PC-9 (cell line): ENCODE data around the gene SYTL1. TPM values are rescaled to one million over a fixed set of nuclear protein-coding genes. Genes with fewer than 3 reads are reported as not detected.

Experiments
- BruUV-seq: library from RNA; stranded (reverse); fragments of 400-500 nt; replicated peaks from 2 replicates; lab custom pipeline; 2021; lab: Mats Ljungman, UMichigan
- CTCF ChIA-PET: fragments of 300-600 bp; sonication (Branson Sonifier 250); formaldehyde crosslinking; loops from one replicate; lab custom pipeline; 2022; ENCODE audit warnings: antibody characterized with exemption; lab: Charles Lee
- POLR2A ChIA-PET: fragments of 300-600 bp; sonication (Branson Sonifier 250); formaldehyde crosslinking; loops from one replicate; lab custom pipeline; 2022; ENCODE audit warnings: antibody characterized with exemption; ENCODE audit not compliant: unreplicated experiment; lab: Charles Lee
- DNase-seq, 2 experiments: peaks; one replicate each; pipeline versions ENCODE4 v3.0.0 to v3.0.0-alpha.2; 2015 to 2022; ENCODE audit warnings: mixed read lengths in 1 of 2
- H2AFZ ChIP-seq: fragments of 200-600 bp; sonication (generic); 2 replicates; pipeline ENCODE4 v1.8.1; 2017; ENCODE audit warnings: antibody characterized with exemption
- H3F3A ChIP-seq: fragments of 200-600 bp; sonication (generic); 2 replicates; pipeline ENCODE4 v1.8.1; 2017; ENCODE audit warnings: antibody characterized with exemption, mild to moderate bottlenecking, low read depth; ENCODE audit not compliant: insufficient read depth
- H3K27ac ChIP-seq: fragments of 200-600 bp; sonication (generic); 2 replicates; pipeline ENCODE4 v1.6.1; 2016; ENCODE audit warnings: mixed run types
- H3K27me3 ChIP-seq: fragments of 200-600 bp; sonication (generic); 2 replicates; pipeline ENCODE4 v1.6.1; 2016; ENCODE audit warnings: low read depth, mixed run types; ENCODE audit not compliant: insufficient read depth
- H3K36me3 ChIP-seq: fragments of 200-600 bp; sonication (generic); 2 replicates; pipeline ENCODE4 v1.6.1; 2016; ENCODE audit warnings: low read depth, mixed run types
- H3K4me1 ChIP-seq: fragments of 200-600 bp; sonication (generic); replicated peaks from 2 replicates; pipeline ENCODE4 v1.6.1; 2016; ENCODE audit warnings: mixed run types; ENCODE audit not compliant: insufficient read depth
- H3K4me2 ChIP-seq: fragments of 200-600 bp; sonication (generic); 2 replicates; pipeline ENCODE4 v1.6.1; 2017; ENCODE audit warnings: mixed run types
- H3K4me3 ChIP-seq: fragments of 200-600 bp; sonication (generic); 2 replicates; pipeline ENCODE4 v1.6.1; 2016; ENCODE audit warnings: mixed run types
- H3K79me2 ChIP-seq: fragments of 200-600 bp; sonication (generic); 2 replicates; pipeline ENCODE4 v1.6.1; 2017; ENCODE audit warnings: low read depth, mixed run types
- H3K9me2 ChIP-seq: fragments of 200-600 bp; sonication (generic); 2 replicates; pipeline ENCODE4 v1.8.1; 2017; ENCODE audit warnings: mild to moderate bottlenecking; ENCODE audit not compliant: insufficient read depth
- H3K9me3 ChIP-seq: fragments of 200-600 bp; sonication (generic); 2 replicates; pipeline ENCODE4 v1.8.1; 2016; ENCODE audit warnings: low read depth; ENCODE audit not compliant: insufficient read depth
- H4K20me1 ChIP-seq: fragments of 200-600 bp; sonication (generic); 2 replicates; pipeline ENCODE4 v1.8.1; 2017; ENCODE audit not compliant: insufficient read depth
- CTCF ChIP-seq: fragments of 200-600 bp; sonication (generic); conservative IDR thresholded peaks from 2 replicates; pipeline ENCODE4 v1.6.1; 2017; ENCODE audit warnings: mixed run types, antibody characterized with exemption, mild to moderate bottlenecking, moderate library complexity
- EZH2 ChIP-seq: fragments of 200-600 bp; sonication (generic); IDR thresholded peaks from 2 replicates; pipeline ENCODE4 v1.8.0; 2017; ENCODE audit warnings: antibody characterized with exemption, low read depth
- intact Hi-C: fragments of 100-400 bp; cut with micrococcal nuclease; formaldehyde crosslinking; loops from one replicate; pipeline ENCODE4 v1.10.0; 2022; ENCODE audit not compliant: unreplicated experiment
- total RNA-seq: library from RNA; stranded (reverse); gene quantifications from 2 replicates; pipeline ENCODE4 v1.2.3, GENCODE V29; 2021

Gene SYTL1
- total RNA-seq, 1 experiment from 2014 or later = 43.7 TPM

- Histone ChIP-seq H3K9me2 (no peaks in the 10 kb centered on the region), H3K27ac (no peak overlapping the region), H3K4me2 (no peak overlapping the region), H3K27me3 (no peaks in the 10 kb centered on the region), H3K4me1 (no peaks in the 10 kb centered on the region), H2AFZ (no peak overlapping the region), H3K36me3 (no peaks in the 10 kb centered on the region), H3K4me3 (no peak overlapping the region), H3F3A (no peaks in the 10 kb centered on the region), H3K79me2 (no peaks in the 10 kb centered on the region), H3K9me3 (no peaks in the 10 kb centered on the region), H4K20me1 (no peaks in the 10 kb centered on the region)
- CTCF ChIA-PET = interaction anchor here (0.7 to 2.0 kb wide), 5 partner anchors 43 to 95 kb away, joined by 3 to 9 read pairs (median 4); no protein-coding TSS in a partner anchor
- no peak for TF ChIP-seq CTCF
- TF ChIP-seq EZH2 = no peak
- intact Hi-C loops = loop anchor here (1.0 to 2.0 kb wide), 4 partner anchors 87 to 361 kb away; no protein-coding TSS in a partner anchor
- POLR2A ChIA-PET = interaction anchor here (0.6 kb wide), 1 partner anchor 55 kb away, joined by 8 read pairs; no protein-coding TSS in a partner anchor
- no peak for DNase-seq
- no TSS peak for BruUV-seq
These were observed 40.1 kb upstream of the SYTL1 start for GRCh38 chr1:27301582-27302199.

GRCh38 chr1:27302612-27303011 is 39.2 kb upstream of the SYTL1 start:
- no peaks in the 10 kb centered on the region for H3K9me2 ChIP-seq
- H3K36me3 ChIP-seq = no peaks in the 10 kb centered on the region
- CTCF ChIA-PET = interaction anchor here (0.6 to 1.7 kb wide), 2 partner anchors 85 to 336 kb away, joined by 3 to 7 read pairs; no protein-coding TSS in a partner anchor
- no peaks in the 10 kb centered on the region for H3K9me3 ChIP-seq
- no peaks in the 10 kb centered on the region for H3K27me3 ChIP-seq
- no peak for DNase-seq
- no peaks in the 10 kb centered on the region for H4K20me1 ChIP-seq
- no peak overlapping the region for H3K27ac ChIP-seq
- intact Hi-C loops = no loop called here
- H3K79me2 ChIP-seq = no peaks in the 10 kb centered on the region
- no peak overlapping the region for H3K4me3 ChIP-seq
- no peaks in the 10 kb centered on the region for H3K4me1 ChIP-seq
- POLR2A ChIA-PET = no interaction called here
- no peak overlapping the region for H3K4me2 ChIP-seq
- TF ChIP-seq CTCF (no peak), EZH2 (no peak)
- no TSS peak for BruUV-seq
- H3F3A ChIP-seq = no peaks in the 10 kb centered on the region
- H2AFZ ChIP-seq = no peak overlapping the region

- intact Hi-C loops = no loop called here
- Histone ChIP-seq H3K27ac (no peak overlapping the region), H3K4me3 (no peak overlapping the region), H3K4me2 (no peak overlapping the region), H3K9me3 (no peaks in the 10 kb centered on the region), H3K4me1 (no peaks in the 10 kb centered on the region), H3K79me2 (no peaks in the 10 kb centered on the region), H2AFZ (no peak overlapping the region), H3K27me3 (no peaks in the 10 kb centered on the region), H3K9me2 (no peaks in the 10 kb centered on the region), H4K20me1 (no peaks in the 10 kb centered on the region), H3F3A (no peaks in the 10 kb centered on the region), H3K36me3 (no peaks in the 10 kb centered on the region)
- BruUV-seq = no TSS peak
- POLR2A ChIA-PET = no interaction called here
- TF ChIP-seq EZH2 (no peak), CTCF (no peak)
- no peak for DNase-seq
- CTCF ChIA-PET = no interaction called here
These were observed 38.3 kb upstream of the SYTL1 start for GRCh38 chr1:27303509-27303908.
